A549 (cell line): ENCODE measurements around the gene CALML5.

Source experiments
- JUNB ChIP-seq: fragments of >200 bp; sonication (Bioruptor Twin); formaldehyde crosslinking; IDR thresholded peaks from 2 replicates; pipeline ENCODE4 v1.6.1; 2016
- PHF8 ChIP-seq: fragments of 200-600 bp; sonication (generic); IDR thresholded peaks from 2 replicates; pipeline ENCODE4 v1.6.1; 2016; ENCODE audit warnings: low read depth, mild to moderate bottlenecking, antibody characterized with exemption, moderate library complexity, borderline replicate concordance
- POLR2A ChIP-seq: IDR thresholded peaks from 2 replicates; pipeline ENCODE4 v1.6.1; 2012; ENCODE audit warnings: mild to moderate bottlenecking, low read length
- RAD21 ChIP-seq, 2 experiments: fragments of >200 bp in 1 of 2; sonication (Bioruptor Twin) in 1 of 2; formaldehyde crosslinking in 1 of 2; IDR thresholded peaks in 1 of 2; conservative IDR thresholded peaks in 1 of 2; 2 replicates in 1 of 2; 3 replicates in 1 of 2; pipeline ENCODE4 v1.6.1; 2012 to 2018; ENCODE audit warnings: inconsistent platforms in 1 of 2
- RCOR1 ChIP-seq: fragments of 150-350 bp; IDR thresholded peaks from 2 replicates; pipeline ENCODE4 v1.6.1; 2014; ENCODE audit warnings: antibody characterized with exemption, low read length, low read depth
- TF ChIP-seq, protein P1 (sequence below): fragments of >200 bp; sonication (Bioruptor Twin); formaldehyde crosslinking; IDR thresholded peaks from 3 replicates; pipeline ENCODE4 v1.5.1; 2016
- TF ChIP-seq, protein P2 (sequence below): IDR thresholded peaks from 2 replicates; pipeline ENCODE4 v1.6.1; 2012

DNA sequence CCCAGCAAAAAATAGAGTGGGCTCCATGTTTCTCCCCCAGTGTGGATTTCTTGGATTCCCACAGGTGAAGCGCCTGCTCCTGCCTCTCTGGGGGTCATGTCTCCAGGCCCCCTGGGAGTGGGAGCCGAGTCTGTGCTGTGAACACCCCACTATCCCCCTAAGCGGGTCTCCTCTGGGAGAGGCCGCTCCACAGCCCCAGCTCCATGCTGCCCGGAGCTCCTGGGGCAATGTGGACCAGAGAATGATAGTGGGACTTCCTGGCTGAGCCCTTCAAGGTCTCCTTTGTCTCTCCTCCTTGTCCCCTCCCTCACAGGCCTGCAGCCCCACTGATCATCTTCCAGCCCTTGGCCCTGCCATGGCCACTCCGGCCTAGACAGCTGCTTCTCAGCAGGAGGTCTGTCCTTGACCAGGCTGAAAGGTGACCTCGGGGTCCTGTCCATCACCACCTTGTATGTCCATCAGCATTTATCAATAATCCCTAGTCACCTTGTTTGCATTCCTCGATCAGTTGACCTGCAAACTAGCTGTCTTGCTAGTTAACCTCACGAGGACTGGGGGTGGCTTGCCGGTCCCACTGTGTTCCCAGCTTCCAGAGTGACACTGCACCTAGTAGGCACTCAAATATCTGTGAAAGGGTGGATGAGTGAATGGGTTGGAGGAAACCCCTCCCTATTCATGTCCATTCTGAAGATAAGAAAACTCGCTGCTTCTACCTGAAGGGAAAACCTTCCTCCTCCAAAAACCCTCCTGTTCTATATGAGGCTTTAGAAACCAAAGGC lies 24.6 kb upstream of the CALML5 start:
- TF ChIP-seq, protein P1, sequence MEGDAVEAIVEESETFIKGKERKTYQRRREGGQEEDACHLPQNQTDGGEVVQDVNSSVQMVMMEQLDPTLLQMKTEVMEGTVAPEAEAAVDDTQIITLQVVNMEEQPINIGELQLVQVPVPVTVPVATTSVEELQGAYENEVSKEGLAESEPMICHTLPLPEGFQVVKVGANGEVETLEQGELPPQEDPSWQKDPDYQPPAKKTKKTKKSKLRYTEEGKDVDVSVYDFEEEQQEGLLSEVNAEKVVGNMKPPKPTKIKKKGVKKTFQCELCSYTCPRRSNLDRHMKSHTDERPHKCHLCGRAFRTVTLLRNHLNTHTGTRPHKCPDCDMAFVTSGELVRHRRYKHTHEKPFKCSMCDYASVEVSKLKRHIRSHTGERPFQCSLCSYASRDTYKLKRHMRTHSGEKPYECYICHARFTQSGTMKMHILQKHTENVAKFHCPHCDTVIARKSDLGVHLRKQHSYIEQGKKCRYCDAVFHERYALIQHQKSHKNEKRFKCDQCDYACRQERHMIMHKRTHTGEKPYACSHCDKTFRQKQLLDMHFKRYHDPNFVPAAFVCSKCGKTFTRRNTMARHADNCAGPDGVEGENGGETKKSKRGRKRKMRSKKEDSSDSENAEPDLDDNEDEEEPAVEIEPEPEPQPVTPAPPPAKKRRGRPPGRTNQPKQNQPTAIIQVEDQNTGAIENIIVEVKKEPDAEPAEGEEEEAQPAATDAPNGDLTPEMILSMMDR = no peak
- no peak for TF ChIP-seq POLR2A
- TF ChIP-seq, protein P2, sequence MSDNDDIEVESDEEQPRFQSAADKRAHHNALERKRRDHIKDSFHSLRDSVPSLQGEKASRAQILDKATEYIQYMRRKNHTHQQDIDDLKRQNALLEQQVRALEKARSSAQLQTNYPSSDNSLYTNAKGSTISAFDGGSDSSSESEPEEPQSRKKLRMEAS = no peak
- no peak for TF ChIP-seq PHF8
- TF ChIP-seq RCOR1 = no peak
- no peak for TF ChIP-seq JUNB
- TF ChIP-seq RAD21 (conservative IDR thresholded peaks at IDR 0.05 in 1 of 2, IDR thresholded peaks at IDR 0.05 in 1 of 2) = no peak
